ENCODE results near the gene HABP4. TPM values are rescaled to one million over a fixed set of nuclear protein-coding genes. Genes with fewer than 3 reads are reported as not detected.

HABP4 gene
- polyA plus RNA-seq, 1 experiment, result 10.8 TPM

DNA sequence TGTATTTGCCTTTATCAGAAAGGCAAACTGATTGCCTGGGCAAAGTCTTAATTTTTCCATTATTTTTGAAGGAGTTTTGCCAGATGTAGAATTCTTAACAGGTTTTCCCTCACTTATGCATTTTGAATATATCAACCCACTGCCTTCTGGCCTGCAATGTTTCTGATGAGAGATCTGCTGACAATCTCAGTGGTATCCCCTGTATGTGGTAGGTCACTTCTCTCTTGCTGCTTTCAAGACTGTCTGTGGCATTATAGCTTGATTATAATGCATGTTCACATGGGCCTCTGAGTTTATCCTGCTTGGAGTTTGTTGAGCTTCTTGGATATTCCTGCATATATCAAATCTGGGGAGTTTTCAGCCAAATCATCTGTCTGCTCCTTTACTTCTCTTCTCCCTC, 82.2 kb downstream of the HABP4 start:
- TF ChIP-seq, protein P1, sequence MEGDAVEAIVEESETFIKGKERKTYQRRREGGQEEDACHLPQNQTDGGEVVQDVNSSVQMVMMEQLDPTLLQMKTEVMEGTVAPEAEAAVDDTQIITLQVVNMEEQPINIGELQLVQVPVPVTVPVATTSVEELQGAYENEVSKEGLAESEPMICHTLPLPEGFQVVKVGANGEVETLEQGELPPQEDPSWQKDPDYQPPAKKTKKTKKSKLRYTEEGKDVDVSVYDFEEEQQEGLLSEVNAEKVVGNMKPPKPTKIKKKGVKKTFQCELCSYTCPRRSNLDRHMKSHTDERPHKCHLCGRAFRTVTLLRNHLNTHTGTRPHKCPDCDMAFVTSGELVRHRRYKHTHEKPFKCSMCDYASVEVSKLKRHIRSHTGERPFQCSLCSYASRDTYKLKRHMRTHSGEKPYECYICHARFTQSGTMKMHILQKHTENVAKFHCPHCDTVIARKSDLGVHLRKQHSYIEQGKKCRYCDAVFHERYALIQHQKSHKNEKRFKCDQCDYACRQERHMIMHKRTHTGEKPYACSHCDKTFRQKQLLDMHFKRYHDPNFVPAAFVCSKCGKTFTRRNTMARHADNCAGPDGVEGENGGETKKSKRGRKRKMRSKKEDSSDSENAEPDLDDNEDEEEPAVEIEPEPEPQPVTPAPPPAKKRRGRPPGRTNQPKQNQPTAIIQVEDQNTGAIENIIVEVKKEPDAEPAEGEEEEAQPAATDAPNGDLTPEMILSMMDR (IDR thresholded peaks at IDR 0.05; ENCODE audit: low read depth, low read length), result no peak
- ChIA-PET POLR2A (no interaction called here), CTCF (no interaction called here)
- no peaks in the 10 kb centered on the region for H3K9me3 ChIP-seq (ENCODE audit: control insufficient read depth, insufficient read depth, low read length)
- H3K4me3 ChIP-seq (ENCODE audit: low read depth, low read length), result no peak overlapping the region
- H3K27ac ChIP-seq (ENCODE audit: low read depth, low read length), result no peak overlapping the region
- DNase-seq (ENCODE audit: low read depth, low spot score), result no peak
- no peaks in the 10 kb centered on the region for H3K27me3 ChIP-seq (ENCODE audit: control insufficient read depth, insufficient read depth, low read length)

DNA sequence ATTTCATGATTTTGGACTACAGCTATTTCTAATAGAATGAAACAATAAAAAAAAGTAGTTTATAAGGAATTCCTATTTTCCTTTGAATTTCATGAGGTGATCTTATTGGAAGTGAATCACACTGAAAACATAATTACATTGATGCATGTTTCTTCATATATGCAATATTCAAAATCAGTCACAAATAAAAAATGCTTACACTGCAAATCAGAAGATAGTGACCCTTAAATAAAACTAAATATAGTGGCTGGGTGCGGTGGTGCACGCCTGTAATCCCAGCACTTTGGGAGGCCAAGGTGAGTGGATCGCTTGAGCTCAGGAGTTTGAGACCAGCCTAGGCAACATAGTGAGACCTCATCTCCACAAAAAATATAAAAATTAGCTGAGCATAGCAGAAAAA, 90.1 kb downstream of the HABP4 start:
- TF ChIP-seq, protein P1 (IDR thresholded peaks at IDR 0.05; ENCODE audit: low read depth, low read length), result no peak
- no peak overlapping the region for H3K27ac ChIP-seq (ENCODE audit: low read depth, low read length)
- no peak for DNase-seq (ENCODE audit: low read depth, low spot score)
- CTCF ChIA-PET, result no interaction called here
- H3K9me3 ChIP-seq (ENCODE audit: control insufficient read depth, insufficient read depth, low read length), result no peaks in the 10 kb centered on the region
- H3K4me3 ChIP-seq (ENCODE audit: low read depth, low read length), result no peak overlapping the region
- POLR2A ChIA-PET, result no interaction called here
- H3K27me3 ChIP-seq (ENCODE audit: control insufficient read depth, insufficient read depth, low read length), result no peaks in the 10 kb centered on the region

Other genes starting within 250 kb of the HABP4 start
- gene HSD17B3, start 148.0 kb upstream of the HABP4 start, polyA plus RNA-seq (2011; rRNA removed), result 0.12 TPM in 1 of 2 replicates, not detected in the other
- gene SLC35D2, start 66.5 kb upstream of the HABP4 start, polyA plus RNA-seq (2011; rRNA removed), result 18.1 and 24.1 TPM in 2 replicates
- 0.36 and 0.60 TPM in 2 replicates for gene ZNF367, start 31.8 kb upstream of the HABP4 start, polyA plus RNA-seq (2011; rRNA removed)
- gene CDC14B, start 169.7 kb downstream of the HABP4 start, polyA plus RNA-seq (2011; rRNA removed), result 17.1 and 19.1 TPM in 2 replicates
- gene PRXL2C, start 205.1 kb downstream of the HABP4 start, polyA plus RNA-seq (2011; rRNA removed), result 4.1 and 5.5 TPM in 2 replicates